Measurements from ENCODE around the gene CCIN.

DNA sequence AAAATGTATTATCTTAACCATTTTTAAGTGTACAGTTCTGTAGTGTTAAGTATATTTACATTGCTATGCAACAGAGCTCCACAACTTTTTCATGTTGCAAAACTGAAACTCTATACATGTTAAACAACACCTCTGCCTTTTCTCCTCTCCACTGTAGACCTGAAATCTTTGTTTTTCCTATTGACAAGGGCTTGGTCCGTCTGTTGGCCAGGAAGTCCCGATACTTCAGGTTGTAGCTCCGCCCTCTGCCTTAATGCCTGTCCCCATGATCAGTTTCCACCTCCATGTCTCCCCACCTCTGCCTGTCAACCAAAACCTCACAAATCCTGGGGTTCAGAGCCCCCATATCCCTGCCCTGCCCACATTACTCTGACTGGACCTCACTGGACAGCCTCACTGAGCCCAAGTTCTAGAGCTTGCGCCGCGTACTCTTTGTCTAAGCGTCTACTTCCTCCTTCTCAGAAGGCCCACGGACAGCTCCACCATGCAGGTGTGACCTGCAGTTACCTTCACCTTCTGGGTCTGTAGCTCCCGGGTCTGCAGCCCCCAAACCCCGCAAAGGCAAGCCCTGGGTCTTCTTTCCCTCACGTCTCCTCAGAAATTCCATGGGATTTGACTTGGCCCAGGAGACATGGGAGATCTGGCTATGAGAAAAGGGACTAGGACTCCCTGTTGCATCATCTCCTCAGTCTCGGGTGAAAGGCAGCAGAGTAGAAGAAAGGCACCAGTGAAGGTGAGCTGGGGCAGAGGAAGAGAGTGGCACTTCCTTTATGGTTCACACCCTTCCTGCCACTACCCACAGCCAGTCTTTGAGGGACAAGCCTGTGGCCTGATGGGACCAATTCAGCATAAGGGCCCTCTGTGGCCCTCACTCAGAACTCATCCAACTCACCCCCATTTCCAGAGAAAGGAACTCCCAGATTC lies 24.6 kb upstream of the CCIN start:
- TF ChIP-seq, protein P1, sequence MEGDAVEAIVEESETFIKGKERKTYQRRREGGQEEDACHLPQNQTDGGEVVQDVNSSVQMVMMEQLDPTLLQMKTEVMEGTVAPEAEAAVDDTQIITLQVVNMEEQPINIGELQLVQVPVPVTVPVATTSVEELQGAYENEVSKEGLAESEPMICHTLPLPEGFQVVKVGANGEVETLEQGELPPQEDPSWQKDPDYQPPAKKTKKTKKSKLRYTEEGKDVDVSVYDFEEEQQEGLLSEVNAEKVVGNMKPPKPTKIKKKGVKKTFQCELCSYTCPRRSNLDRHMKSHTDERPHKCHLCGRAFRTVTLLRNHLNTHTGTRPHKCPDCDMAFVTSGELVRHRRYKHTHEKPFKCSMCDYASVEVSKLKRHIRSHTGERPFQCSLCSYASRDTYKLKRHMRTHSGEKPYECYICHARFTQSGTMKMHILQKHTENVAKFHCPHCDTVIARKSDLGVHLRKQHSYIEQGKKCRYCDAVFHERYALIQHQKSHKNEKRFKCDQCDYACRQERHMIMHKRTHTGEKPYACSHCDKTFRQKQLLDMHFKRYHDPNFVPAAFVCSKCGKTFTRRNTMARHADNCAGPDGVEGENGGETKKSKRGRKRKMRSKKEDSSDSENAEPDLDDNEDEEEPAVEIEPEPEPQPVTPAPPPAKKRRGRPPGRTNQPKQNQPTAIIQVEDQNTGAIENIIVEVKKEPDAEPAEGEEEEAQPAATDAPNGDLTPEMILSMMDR (IDR thresholded peaks at IDR 0.05; ENCODE audit: insufficient read depth, low read depth, low read length): no peak
- no peak for TF ChIP-seq EZH2 (IDR thresholded peaks at IDR 0.05; ENCODE audit: insufficient read depth, low read length)

Data from astrocyte (in vitro differentiated cells and primary cell).